Activated naive CD8-positive, alpha-beta T cell treated with anti-CD3 and anti-CD28 coated beads, Interleukin-2, amount 50 U/mL, for 24 hours (primary cell): Measurements from ENCODE around the gene KDM4B.

Experiments
- ATAC-seq: fragments of 150-1000 bp; cut with Tn5 transposase; one replicate; pipeline ENCODE4 v1.10.0; 2021
- DNase-seq: peaks from one replicate; pipeline ENCODE4 v3.0.0; 2021
- H3K27ac Mint-ChIP-seq: one replicate; pipeline ENCODE4 v1.8.0; 2021; ENCODE audit warnings: mild to moderate bottlenecking, mixed read lengths
- H3K27me3 Mint-ChIP-seq: one replicate; pipeline ENCODE4 v1.8.0; 2021; ENCODE audit warnings: mixed read lengths
- H3K36me3 Mint-ChIP-seq: one replicate; pipeline ENCODE4 v1.8.0; 2021; ENCODE audit warnings: low read depth, mixed read lengths
- H3K4me1 Mint-ChIP-seq: one replicate; pipeline ENCODE4 v1.8.0; 2021; ENCODE audit warnings: mixed read lengths
- H3K4me3 Mint-ChIP-seq: one replicate; pipeline ENCODE4 v1.8.0; 2021; ENCODE audit warnings: mild to moderate bottlenecking, moderate library complexity, mixed read lengths
- H3K9me3 Mint-ChIP-seq: one replicate; pipeline ENCODE4 v1.8.0; 2021; ENCODE audit warnings: mixed read lengths

The KDM4B gene

GRCh38 chr19:5076440-5077208 lies 107.7 kb downstream of the KDM4B start:
- no peaks in the 10 kb centered on the region for H3K27me3 Mint-ChIP-seq
- H3K27ac Mint-ChIP-seq, result no peak overlapping the region
- peaks cover 24% of the 10 kb centered on the region for H3K4me1 Mint-ChIP-seq
- H3K9me3 Mint-ChIP-seq, result no peaks in the 10 kb centered on the region
- ATAC-seq (no peak), DNase-seq (no peak)
- H3K4me3 Mint-ChIP-seq, result no peak overlapping the region
- peaks cover 6% of the 10 kb centered on the region for H3K36me3 Mint-ChIP-seq

GRCh38 chr19:5077209-5077515 lies 108.2 kb downstream of the KDM4B start:
- no peak overlapping the region for H3K27ac Mint-ChIP-seq
- H3K4me1 Mint-ChIP-seq, result peaks cover 24% of the 10 kb centered on the region
- peaks cover 6% of the 10 kb centered on the region for H3K36me3 Mint-ChIP-seq
- H3K27me3 Mint-ChIP-seq, result no peaks in the 10 kb centered on the region
- no peak overlapping the region for H3K4me3 Mint-ChIP-seq
- ATAC-seq, result no peak
- DNase-seq, result no peak
- H3K9me3 Mint-ChIP-seq, result no peaks in the 10 kb centered on the region

- no peak for ATAC-seq
- no peak for DNase-seq
- H3K27ac Mint-ChIP-seq, result no peak overlapping the region
- peaks cover 24% of the 10 kb centered on the region for H3K4me1 Mint-ChIP-seq
- H3K36me3 Mint-ChIP-seq, result peaks cover 6% of the 10 kb centered on the region
- H3K27me3 Mint-ChIP-seq, result no peaks in the 10 kb centered on the region
- no peaks in the 10 kb centered on the region for H3K9me3 Mint-ChIP-seq
- no peak overlapping the region for H3K4me3 Mint-ChIP-seq
These were observed 109.3 kb downstream of the KDM4B start for GRCh38 chr19:5078182-5078581.

- Mint-ChIP-seq H3K27ac (no peak overlapping the region), H3K27me3 (no peaks in the 10 kb centered on the region), H3K4me3 (no peak overlapping the region), H3K36me3 (peaks cover 6% of the 10 kb centered on the region), H3K4me1 (peaks cover 21% of the 10 kb centered on the region), H3K9me3 (no peaks in the 10 kb centered on the region)
- ATAC-seq (no peak), DNase-seq (no peak)
These were observed 109.8 kb downstream of the KDM4B start for GRCh38 chr19:5078666-5079065.

GRCh38 chr19:5079071-5079774 lies 110.3 kb downstream of the KDM4B start:
- ATAC-seq (no peak), DNase-seq (no peak)
- Mint-ChIP-seq H3K4me3 (no peak overlapping the region), H3K9me3 (no peaks in the 10 kb centered on the region), H3K4me1 (peaks cover 16% of the 10 kb centered on the region), H3K27me3 (no peaks in the 10 kb centered on the region), H3K36me3 (peaks cover 6% of the 10 kb centered on the region), H3K27ac (no peak overlapping the region)

GRCh38 chr19:5080030-5080654 lies 111.2 kb downstream of the KDM4B start:
- no peak overlapping the region for H3K4me3 Mint-ChIP-seq
- no peak overlapping the region for H3K27ac Mint-ChIP-seq
- DNase-seq (no peak), ATAC-seq (no peak)
- H3K9me3 Mint-ChIP-seq, result no peaks in the 10 kb centered on the region
- peaks cover 6% of the 10 kb centered on the region for H3K36me3 Mint-ChIP-seq
- no peaks in the 10 kb centered on the region for H3K27me3 Mint-ChIP-seq
- H3K4me1 Mint-ChIP-seq, result peaks cover 8% of the 10 kb centered on the region

GRCh38 chr19:5080809-5081208 lies 111.9 kb downstream of the KDM4B start:
- DNase-seq (no peak), ATAC-seq (no peak)
- H3K27me3 Mint-ChIP-seq, result no peaks in the 10 kb centered on the region
- H3K27ac Mint-ChIP-seq, result no peak overlapping the region
- no peaks in the 10 kb centered on the region for H3K9me3 Mint-ChIP-seq
- H3K4me1 Mint-ChIP-seq, result peaks cover 3% of the 10 kb centered on the region
- peaks cover 6% of the 10 kb centered on the region for H3K36me3 Mint-ChIP-seq
- no peak overlapping the region for H3K4me3 Mint-ChIP-seq

- peaks cover 6% of the 10 kb centered on the region for H3K36me3 Mint-ChIP-seq
- ATAC-seq, result no peak
- no peak overlapping the region for H3K27ac Mint-ChIP-seq
- no peaks in the 10 kb centered on the region for H3K27me3 Mint-ChIP-seq
- no peak for DNase-seq
- no peaks in the 10 kb centered on the region for H3K9me3 Mint-ChIP-seq
- peaks cover 3% of the 10 kb centered on the region for H3K4me1 Mint-ChIP-seq
- no peak overlapping the region for H3K4me3 Mint-ChIP-seq
These were observed 112.7 kb downstream of the KDM4B start for GRCh38 chr19:5081443-5082161.

GRCh38 chr19:5083547-5083965 lies 114.6 kb downstream of the KDM4B start:
- Mint-ChIP-seq H3K4me1 (no peaks in the 10 kb centered on the region), H3K27me3 (no peaks in the 10 kb centered on the region), H3K9me3 (no peaks in the 10 kb centered on the region), H3K4me3 (no peak overlapping the region), H3K36me3 (peaks cover 6% of the 10 kb centered on the region), H3K27ac (no peak overlapping the region)
- ATAC-seq (no peak), DNase-seq (no peak)

GRCh38 chr19:5085566-5085965 lies 116.7 kb downstream of the KDM4B start:
- Mint-ChIP-seq H3K27ac (no peak overlapping the region), H3K9me3 (no peaks in the 10 kb centered on the region), H3K4me1 (no peaks in the 10 kb centered on the region), H3K27me3 (no peaks in the 10 kb centered on the region), H3K36me3 (peaks cover 2% of the 10 kb centered on the region), H3K4me3 (no peak overlapping the region)
- ATAC-seq, result no peak
- no peak for DNase-seq

GRCh38 chr19:5086230-5086629 lies 117.3 kb downstream of the KDM4B start:
- Mint-ChIP-seq H3K4me1 (no peaks in the 10 kb centered on the region), H3K27ac (no peak overlapping the region), H3K27me3 (no peaks in the 10 kb centered on the region), H3K36me3 (no peaks in the 10 kb centered on the region), H3K4me3 (no peak overlapping the region), H3K9me3 (no peaks in the 10 kb centered on the region)
- ATAC-seq (no peak), DNase-seq (no peak)

- ATAC-seq, result no peak
- Mint-ChIP-seq H3K36me3 (no peaks in the 10 kb centered on the region), H3K4me3 (no peak overlapping the region), H3K9me3 (no peaks in the 10 kb centered on the region), H3K27ac (no peak overlapping the region), H3K27me3 (no peaks in the 10 kb centered on the region), H3K4me1 (no peaks in the 10 kb centered on the region)
- no peak for DNase-seq
These were observed 118.0 kb downstream of the KDM4B start for GRCh38 chr19:5086725-5087439.

GRCh38 chr19:5089283-5089682 lies 120.4 kb downstream of the KDM4B start:
- H3K36me3 Mint-ChIP-seq, result no peaks in the 10 kb centered on the region
- no peak for DNase-seq
- H3K27ac Mint-ChIP-seq, result no peak overlapping the region
- H3K4me1 Mint-ChIP-seq, result no peaks in the 10 kb centered on the region
- no peaks in the 10 kb centered on the region for H3K27me3 Mint-ChIP-seq
- no peak overlapping the region for H3K4me3 Mint-ChIP-seq
- H3K9me3 Mint-ChIP-seq, result no peaks in the 10 kb centered on the region
- ATAC-seq, result no peak

GRCh38 chr19:5090465-5091017 lies 121.6 kb downstream of the KDM4B start:
- Mint-ChIP-seq H3K4me3 (no peak overlapping the region), H3K9me3 (no peaks in the 10 kb centered on the region), H3K36me3 (no peaks in the 10 kb centered on the region), H3K27me3 (no peaks in the 10 kb centered on the region), H3K4me1 (no peaks in the 10 kb centered on the region), H3K27ac (no peak overlapping the region)
- ATAC-seq, result no peak
- DNase-seq, result no peak
